PC-3 (cell line): ENCODE data around the gene ADGRL3. TPM values are rescaled to one million over a fixed set of nuclear protein-coding genes. Genes with fewer than 3 reads are reported as not detected.

Source experiments
- ATAC-seq: fragments of 200-7000 bp; cut with Tn5 transposase; 2 replicates; pipeline ENCODE4 v1.9.1; 2020; ENCODE audit warnings: mild to moderate bottlenecking, moderate library complexity
- BruUV-seq: library from RNA; stranded (reverse); fragments of 400-500 nt; replicated peaks from 2 replicates; lab custom pipeline; 2021; lab: Mats Ljungman, UMichigan
- CTCF ChIA-PET: fragments of 300-600 bp; sonication (Branson Sonifier 250); formaldehyde crosslinking; loops from one replicate; lab custom pipeline; 2022; ENCODE audit warnings: antibody characterized with exemption; lab: Charles Lee
- POLR2A ChIA-PET: fragments of 300-600 bp; sonication (Branson Sonifier 250); formaldehyde crosslinking; loops from one replicate; lab custom pipeline; 2022; ENCODE audit warnings: antibody characterized with exemption; ENCODE audit not compliant: unreplicated experiment; lab: Charles Lee
- DNase-seq: peaks from one replicate; pipeline ENCODE4 v3.0.0-alpha.2; 2015
- H2AFZ ChIP-seq: fragments of 300-600 bp; sonication (generic); 2 replicates; pipeline ENCODE4 v1.6.0; 2016; ENCODE audit warnings: antibody characterized with exemption, low read length
- H3F3A ChIP-seq: fragments of 300-600 bp; sonication (generic); one replicate; pipeline ENCODE4 v1.6.0; 2017; ENCODE audit warnings: antibody characterized with exemption, low read length, control low read depth, mild to moderate bottlenecking; ENCODE audit not compliant: unreplicated experiment
- H3K27ac ChIP-seq: fragments of 300-600 bp; sonication (generic); 2 replicates; pipeline ENCODE4 v1.5.1; 2016; ENCODE audit warnings: mild to moderate bottlenecking, low read length
- H3K27me3 ChIP-seq: fragments of 300-600 bp; sonication (generic); 2 replicates; pipeline ENCODE4 v1.6.1; 2016; ENCODE audit warnings: low read length, mixed read lengths
- H3K36me3 ChIP-seq: fragments of 300-600 bp; sonication (generic); 2 replicates; pipeline ENCODE4 v1.6.1; 2016; ENCODE audit warnings: low read depth, mixed run types, low read length, mixed read lengths
- H3K4me1 ChIP-seq: fragments of 300-600 bp; sonication (generic); 2 replicates; pipeline ENCODE4 v1.5.1; 2016; ENCODE audit warnings: low read length; ENCODE audit not compliant: insufficient read depth
- H3K4me2 ChIP-seq: fragments of 300-600 bp; sonication (generic); 2 replicates; pipeline ENCODE4 v1.6.0; 2016; ENCODE audit warnings: low read length
- H3K4me3 ChIP-seq: fragments of 300-600 bp; sonication (generic); 2 replicates; pipeline ENCODE4 v1.5.1; 2016; ENCODE audit warnings: mild to moderate bottlenecking, low read length, mixed read lengths
- H3K79me2 ChIP-seq: fragments of 300-600 bp; sonication (generic); 2 replicates; pipeline ENCODE4 v1.6.1; 2017; ENCODE audit warnings: low read length, mixed read lengths
- H3K9ac ChIP-seq: fragments of 300-600 bp; sonication (generic); 2 replicates; pipeline ENCODE4 v1.6.0; 2016; ENCODE audit warnings: mild to moderate bottlenecking, low read length
- H3K9me2 ChIP-seq: fragments of 300-600 bp; sonication (generic); replicated peaks from 2 replicates; pipeline ENCODE4 v1.6.1; 2016; ENCODE audit warnings: mixed run types, low read length, mixed read lengths
- H3K9me3 ChIP-seq: fragments of 300-600 bp; sonication (generic); 2 replicates; pipeline ENCODE4 v1.6.1; 2016; ENCODE audit warnings: low read length, mixed read lengths
- H4K20me1 ChIP-seq: fragments of 300-600 bp; sonication (generic); 2 replicates; pipeline ENCODE4 v1.6.1; 2016; ENCODE audit warnings: low read length, mixed read lengths
- EZH2 ChIP-seq: fragments of 300-600 bp; sonication (generic); IDR thresholded peaks from one replicate; pipeline ENCODE4 v1.6.1; 2017; ENCODE audit warnings: antibody characterized with exemption, mild to moderate bottlenecking, low read length; ENCODE audit not compliant: unreplicated experiment
- EZH2phosphoT487 ChIP-seq: fragments of 300-600 bp; sonication (generic); IDR thresholded peaks from 2 replicates; pipeline ENCODE4 v1.6.1; 2018; ENCODE audit warnings: mild to moderate bottlenecking, antibody characterized with exemption, low read length, borderline replicate concordance
- intact Hi-C: fragments of 100-400 bp; cut with micrococcal nuclease; formaldehyde crosslinking; loops from 2 replicates; pipeline ENCODE4 v1.9.0; 2023
- total RNA-seq: library from RNA; depleted of rRNA; stranded (reverse); fragments of >200 nt; gene quantifications from 2 replicates; pipeline ENCODE4 v1.2.3, GENCODE V29; 2014
- TF ChIP-seq, protein P1 (sequence below): fragments of 300-600 bp; sonication (generic); conservative IDR thresholded peaks from 2 replicates; pipeline ENCODE4 v1.5.1; 2017; ENCODE audit warnings: antibody characterized with exemption, low read depth, mild to moderate bottlenecking, low read length

ADGRL3 gene
- total RNA-seq, 1 experiment from 2014 or later, result 0.66 TPM

DNA sequence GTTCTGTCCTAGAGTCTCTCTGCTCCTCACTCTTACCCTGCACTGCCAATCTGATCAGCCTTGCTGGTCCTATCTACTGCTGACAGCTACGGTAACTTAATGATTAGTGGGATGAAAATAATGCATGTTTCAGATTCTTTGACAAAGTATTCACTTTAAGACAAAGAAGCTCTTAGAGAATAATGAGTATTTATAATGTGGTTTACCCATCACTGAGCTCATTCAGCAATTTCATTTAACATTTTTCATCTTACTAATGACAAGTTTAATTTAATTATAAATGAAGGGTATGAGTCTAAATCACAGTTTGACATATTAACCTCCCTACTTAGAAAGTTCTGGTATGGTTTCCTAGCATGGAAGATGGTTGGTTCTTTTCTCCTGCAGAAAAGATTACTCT is 428.2 kb downstream of the ADGRL3 start:
- ChIA-PET CTCF (no interaction called here), POLR2A (no interaction called here)
- H3F3A ChIP-seq, result no peaks in the 10 kb centered on the region

DNA sequence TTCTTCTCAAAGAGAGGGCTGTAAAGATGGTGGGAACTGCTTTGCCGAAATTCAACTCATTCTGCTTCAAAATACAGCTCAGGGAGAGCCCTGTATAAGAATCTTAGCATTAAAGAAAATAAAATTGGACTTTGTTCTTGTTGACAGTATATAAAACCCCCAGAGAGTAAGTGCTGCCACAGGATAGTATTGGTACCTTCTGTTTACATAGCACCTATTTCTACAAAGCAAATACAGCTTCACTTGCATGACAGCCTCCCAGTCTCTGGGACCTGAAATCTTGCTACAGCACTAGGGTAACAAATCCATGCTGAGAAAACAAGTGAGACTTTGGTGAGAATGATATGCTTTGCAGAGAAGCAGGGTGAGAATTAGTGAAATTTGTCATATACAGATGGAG is 428.6 kb downstream of the ADGRL3 start:
- intact Hi-C loops, result no loop called here
- Histone ChIP-seq H3K9me2 (0 out of 2 replicates have a peak, but pooled peaks cover 4% of the 10 kb centered on the region), H3K27me3 (no peaks in the 10 kb centered on the region), H3K79me2 (no peaks in the 10 kb centered on the region), H3K9me3 (no peaks in the 10 kb centered on the region), H3K36me3 (no peaks in the 10 kb centered on the region), H3F3A (no peaks in the 10 kb centered on the region), H4K20me1 (no peaks in the 10 kb centered on the region), H3K4me1 (no peaks in the 10 kb centered on the region), H3K27ac (no peak overlapping the region), H2AFZ (no peak overlapping the region), H3K9ac (no peak overlapping the region), H3K4me2 (no peak overlapping the region), H3K4me3 (no peak overlapping the region)
- TF ChIP-seq EZH2phosphoT487 (no peak), EZH2 (no peak)
- TF ChIP-seq, protein P1, sequence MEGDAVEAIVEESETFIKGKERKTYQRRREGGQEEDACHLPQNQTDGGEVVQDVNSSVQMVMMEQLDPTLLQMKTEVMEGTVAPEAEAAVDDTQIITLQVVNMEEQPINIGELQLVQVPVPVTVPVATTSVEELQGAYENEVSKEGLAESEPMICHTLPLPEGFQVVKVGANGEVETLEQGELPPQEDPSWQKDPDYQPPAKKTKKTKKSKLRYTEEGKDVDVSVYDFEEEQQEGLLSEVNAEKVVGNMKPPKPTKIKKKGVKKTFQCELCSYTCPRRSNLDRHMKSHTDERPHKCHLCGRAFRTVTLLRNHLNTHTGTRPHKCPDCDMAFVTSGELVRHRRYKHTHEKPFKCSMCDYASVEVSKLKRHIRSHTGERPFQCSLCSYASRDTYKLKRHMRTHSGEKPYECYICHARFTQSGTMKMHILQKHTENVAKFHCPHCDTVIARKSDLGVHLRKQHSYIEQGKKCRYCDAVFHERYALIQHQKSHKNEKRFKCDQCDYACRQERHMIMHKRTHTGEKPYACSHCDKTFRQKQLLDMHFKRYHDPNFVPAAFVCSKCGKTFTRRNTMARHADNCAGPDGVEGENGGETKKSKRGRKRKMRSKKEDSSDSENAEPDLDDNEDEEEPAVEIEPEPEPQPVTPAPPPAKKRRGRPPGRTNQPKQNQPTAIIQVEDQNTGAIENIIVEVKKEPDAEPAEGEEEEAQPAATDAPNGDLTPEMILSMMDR, result no peak
- ATAC-seq (no peak), DNase-seq (no peak)
- BruUV-seq, result no TSS peak
- CTCF ChIA-PET, result no interaction called here
- POLR2A ChIA-PET, result no interaction called here

More for the DNA sequence above, 428.2 kb downstream of the ADGRL3 start:
- no peaks in the 10 kb centered on the region for H3K27me3 ChIP-seq
- H3K36me3 ChIP-seq, result no peaks in the 10 kb centered on the region
- no TSS peak for BruUV-seq
- no peaks in the 10 kb centered on the region for H3K79me2 ChIP-seq
- no peak overlapping the region for H3K4me2 ChIP-seq
- no peak overlapping the region for H3K4me3 ChIP-seq
- no peak overlapping the region for H3K27ac ChIP-seq
- TF ChIP-seq, protein P1, result no peak
- TF ChIP-seq EZH2 (no peak), EZH2phosphoT487 (no peak)
- intact Hi-C loops, result no loop called here
- no peak overlapping the region for H2AFZ ChIP-seq
- H3K9ac ChIP-seq, result no peak overlapping the region
- H3K4me1 ChIP-seq, result no peaks in the 10 kb centered on the region
- ATAC-seq (no peak), DNase-seq (no peak)
- H3K9me3 ChIP-seq, result no peaks in the 10 kb centered on the region
- H3K9me2 ChIP-seq, result 0 out of 2 replicates have a peak, but pooled peaks cover 4% of the 10 kb centered on the region
- no peaks in the 10 kb centered on the region for H4K20me1 ChIP-seq

DNA sequence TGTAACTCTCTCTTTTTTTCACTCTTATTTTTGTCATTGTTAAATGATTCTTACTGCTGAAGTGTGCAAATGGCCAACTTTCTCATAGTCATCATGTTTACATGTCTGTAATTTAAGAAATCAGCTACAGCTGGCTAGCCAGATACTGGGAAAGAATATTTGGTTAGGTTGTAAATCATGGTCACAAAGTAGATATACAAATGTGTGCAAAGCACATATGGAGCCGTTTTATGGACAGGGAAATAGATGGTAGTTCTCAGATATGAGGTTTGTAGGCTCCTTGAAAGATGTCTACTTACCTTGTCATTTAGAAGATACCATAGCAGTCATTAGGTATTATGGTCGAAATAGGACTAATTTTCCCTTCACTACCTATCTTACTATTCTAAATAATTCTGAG is 430.4 kb downstream of the ADGRL3 start:
- H3K27me3 ChIP-seq, result no peaks in the 10 kb centered on the region
- no peak overlapping the region for H3K4me3 ChIP-seq
- H3K79me2 ChIP-seq, result no peaks in the 10 kb centered on the region
- H4K20me1 ChIP-seq, result no peaks in the 10 kb centered on the region
- BruUV-seq, result no TSS peak
- no peaks in the 10 kb centered on the region for H3K9me3 ChIP-seq
- ATAC-seq (no peak), DNase-seq (no peak)
- intact Hi-C loops, result no loop called here
- CTCF ChIA-PET, result no interaction called here
- H3F3A ChIP-seq, result no peaks in the 10 kb centered on the region
- no peaks in the 10 kb centered on the region for H3K4me1 ChIP-seq
- H3K36me3 ChIP-seq, result no peaks in the 10 kb centered on the region
- POLR2A ChIA-PET, result no interaction called here
- no peak overlapping the region for H2AFZ ChIP-seq
- H3K9ac ChIP-seq, result no peak overlapping the region
- no peak overlapping the region for H3K4me2 ChIP-seq
- no peak overlapping the region for H3K27ac ChIP-seq
- H3K9me2 ChIP-seq, result no peaks in the 10 kb centered on the region
- TF ChIP-seq EZH2 (no peak), EZH2phosphoT487 (no peak)
- TF ChIP-seq, protein P1, result no peak
